HG02938 (cell line): ENCODE measurements around the gene OBSCN.

Source experiments
- ATAC-seq: cut with Tn5 transposase; IDR thresholded peaks from one replicate; pipeline ENCODE4 v1.9.1; 2021; ENCODE audit warnings: mild to moderate bottlenecking, moderate library complexity; ENCODE audit not compliant: unreplicated experiment

The OBSCN gene

DNA sequence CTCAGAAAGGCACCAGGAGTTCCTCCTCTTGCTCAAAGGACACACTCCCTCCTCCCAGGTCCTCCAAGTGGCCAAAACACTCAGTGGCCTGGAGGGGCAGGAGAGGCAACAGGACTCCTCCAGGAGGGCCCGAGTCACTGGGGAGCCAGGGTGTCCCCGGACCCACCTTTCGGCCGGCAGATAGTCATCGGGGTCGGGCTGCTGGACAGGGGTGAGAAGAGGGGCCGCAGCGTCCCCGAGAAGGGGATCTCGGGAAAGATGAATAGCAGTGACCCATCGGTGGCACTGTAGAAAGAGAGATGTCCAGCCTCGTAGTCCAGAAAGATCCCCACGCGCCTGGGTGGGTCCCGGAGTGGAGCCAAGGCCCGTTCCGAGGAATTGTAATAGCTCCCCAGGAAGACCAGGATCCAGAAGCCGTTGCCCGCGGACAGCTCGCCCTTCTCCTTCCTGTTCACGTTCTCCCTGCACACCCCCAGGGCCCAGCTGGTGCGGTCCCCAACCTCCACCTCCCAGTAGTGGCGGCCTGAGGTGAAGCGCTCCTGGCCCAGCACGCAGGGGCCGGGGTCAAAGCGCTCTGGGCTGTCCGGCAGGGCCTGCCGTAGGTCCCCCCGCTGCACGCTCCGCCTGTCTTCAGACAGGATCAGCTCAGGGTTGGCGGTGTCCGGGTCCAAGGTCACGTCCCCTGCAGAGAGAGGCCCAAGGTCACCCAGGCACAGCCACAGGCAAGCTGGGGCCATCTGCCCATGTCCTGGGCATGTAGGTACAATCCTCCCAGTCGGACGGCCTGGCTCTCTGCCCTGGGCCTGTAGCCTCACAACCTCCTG, 186.9 kb downstream of the OBSCN start:
- ATAC-seq = no peak

DNA sequence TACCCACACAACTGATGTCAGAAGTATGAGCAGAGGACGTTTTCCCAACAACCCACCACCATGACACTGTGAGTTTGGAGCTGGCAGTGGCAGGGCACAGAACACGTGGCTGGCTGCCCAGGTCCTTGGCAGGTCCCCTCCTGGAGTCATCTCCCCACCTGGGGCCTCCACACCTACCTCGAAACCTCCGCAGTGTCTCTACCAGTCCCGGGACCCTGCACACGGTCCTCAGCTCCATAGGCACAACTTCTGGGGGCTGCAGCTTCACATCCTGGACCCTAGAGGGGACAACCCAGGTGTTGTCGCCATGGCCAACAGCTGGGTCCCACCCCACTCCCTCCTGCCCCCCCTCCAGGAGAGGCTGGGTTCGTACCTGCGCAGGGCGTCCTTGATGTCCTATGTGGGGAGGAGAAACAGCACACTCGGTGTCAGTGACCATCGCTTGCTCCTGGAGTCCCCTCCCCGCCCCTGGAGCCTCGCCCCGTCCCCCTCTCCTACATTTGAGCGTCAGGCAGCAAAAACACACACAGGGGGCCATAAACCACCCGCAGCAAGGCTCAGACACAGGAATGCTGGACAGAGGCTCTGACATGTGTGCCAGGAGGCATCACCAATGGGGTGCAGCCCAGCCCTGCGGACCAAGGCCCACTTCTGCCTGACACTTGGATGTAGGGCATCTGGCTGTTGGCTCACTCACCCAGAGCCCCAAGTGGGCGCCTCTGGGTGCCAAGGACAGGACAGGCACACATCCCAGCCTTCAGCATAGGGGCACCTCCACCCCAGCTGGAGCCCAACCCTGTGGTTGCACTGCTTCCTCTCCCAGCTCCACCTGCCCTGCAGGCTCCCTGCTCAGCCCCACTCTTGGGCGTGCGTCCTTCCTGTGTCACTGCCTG, 189.2 kb downstream of the OBSCN start:
- no peak for ATAC-seq

DNA sequence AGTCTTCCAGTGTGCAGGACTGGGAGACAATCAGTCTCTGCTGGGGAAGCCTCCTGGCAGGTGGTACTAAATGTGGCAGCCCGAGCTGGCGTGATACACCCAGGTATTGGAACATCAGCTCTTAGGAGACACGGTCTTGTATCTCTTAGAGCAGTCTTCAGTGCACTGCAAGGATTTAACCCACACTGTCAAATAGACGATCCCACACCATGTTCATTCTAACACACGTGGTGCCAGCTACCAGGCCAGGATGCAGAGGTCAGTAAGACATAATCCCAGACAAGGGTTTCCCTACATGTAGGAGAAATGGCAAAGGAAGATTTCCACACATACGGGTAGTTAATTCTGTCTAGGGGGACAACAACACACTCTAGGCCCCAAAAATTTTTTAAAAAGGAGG, 190.1 kb downstream of the OBSCN start:
- no peak for ATAC-seq

DNA sequence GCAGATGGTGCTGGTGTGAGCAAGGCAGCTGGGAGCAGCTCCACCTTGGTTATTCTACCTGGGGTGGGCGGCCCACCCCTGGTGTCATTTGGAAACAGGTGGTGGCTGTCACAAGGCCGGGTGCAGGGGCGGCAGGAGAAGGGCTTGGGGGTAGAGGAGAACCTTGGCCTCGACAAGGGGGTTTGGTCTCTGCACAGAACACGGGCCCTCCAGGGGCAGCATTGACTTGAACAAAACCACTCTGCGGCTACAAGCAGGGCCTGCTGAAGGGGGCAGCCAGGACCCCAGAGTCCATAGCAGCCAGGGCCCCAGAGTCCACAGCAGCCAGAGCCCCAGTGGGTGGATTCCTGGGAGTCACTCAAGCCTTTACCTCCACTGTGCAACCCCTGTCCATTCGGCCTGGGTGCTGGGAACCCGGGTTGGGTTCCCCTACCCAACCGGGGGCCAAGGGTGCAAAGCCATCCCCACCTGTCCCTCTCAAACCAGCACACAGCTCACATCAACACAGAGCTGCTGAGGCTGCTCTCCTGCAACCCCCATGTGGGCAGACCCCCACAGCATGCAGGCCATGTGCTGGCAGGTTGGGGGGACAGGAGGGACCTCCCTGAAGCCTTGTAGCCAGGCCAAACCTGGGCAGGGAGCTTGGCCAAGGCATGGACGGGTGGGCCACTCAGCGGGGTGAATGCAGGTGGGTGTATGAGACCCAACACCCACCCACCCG, 191.1 kb downstream of the OBSCN start:
- ATAC-seq = no peak

DNA sequence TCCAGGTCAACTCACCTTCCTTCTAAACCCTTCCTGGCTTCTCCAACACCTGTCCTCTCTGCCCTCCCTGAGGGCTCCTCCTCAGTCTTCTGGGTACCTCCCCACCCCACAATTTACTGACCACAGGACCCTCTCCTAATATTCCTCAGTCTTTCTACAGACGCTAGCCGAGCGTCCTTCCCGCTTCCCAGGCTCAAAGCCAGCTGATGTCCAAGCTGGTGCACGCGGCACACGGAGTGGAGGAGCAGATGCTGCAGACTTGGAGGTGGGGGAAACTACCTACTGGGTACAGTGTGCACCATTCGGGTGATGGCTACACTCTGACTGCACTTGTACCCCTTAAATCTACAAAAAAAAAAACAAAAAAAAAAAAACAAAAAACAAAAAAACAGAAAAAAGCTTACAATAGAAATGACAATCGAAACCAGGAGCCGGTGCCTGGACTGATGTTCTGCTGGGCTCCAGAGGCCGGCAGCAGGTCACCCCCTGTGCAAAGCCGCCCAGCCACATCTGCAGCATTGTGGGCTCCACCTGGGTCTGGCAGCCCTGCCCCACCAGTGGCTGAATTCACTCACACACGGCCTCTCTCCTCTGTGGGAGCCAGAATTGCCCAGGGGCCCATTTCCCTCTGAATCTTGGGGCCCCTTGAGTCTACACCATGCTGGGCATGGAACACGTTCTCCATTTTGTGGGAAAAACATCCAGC, 191.8 kb downstream of the OBSCN start:
- ATAC-seq = no peak

DNA sequence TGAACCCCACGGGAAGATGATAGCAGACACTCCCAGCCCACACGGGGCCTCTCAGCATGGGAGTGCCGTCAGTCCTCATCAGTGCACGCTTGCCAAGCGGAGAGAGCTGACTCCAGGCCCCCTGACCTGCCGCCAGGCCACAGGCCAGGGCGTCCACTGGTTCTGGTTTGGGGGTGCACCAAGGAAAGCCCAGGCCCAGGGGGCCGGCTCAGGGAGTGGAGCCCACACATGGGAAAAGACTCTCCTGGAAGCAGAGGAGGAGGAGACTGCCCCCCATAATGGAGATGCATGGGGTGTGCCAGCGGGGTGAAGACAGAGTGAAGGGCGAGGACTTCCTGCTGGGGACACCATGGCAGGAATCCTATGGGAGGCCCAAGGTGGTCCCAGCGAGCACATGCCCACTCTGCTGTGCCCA, 192.4 kb downstream of the OBSCN start:
- ATAC-seq = no peak

DNA sequence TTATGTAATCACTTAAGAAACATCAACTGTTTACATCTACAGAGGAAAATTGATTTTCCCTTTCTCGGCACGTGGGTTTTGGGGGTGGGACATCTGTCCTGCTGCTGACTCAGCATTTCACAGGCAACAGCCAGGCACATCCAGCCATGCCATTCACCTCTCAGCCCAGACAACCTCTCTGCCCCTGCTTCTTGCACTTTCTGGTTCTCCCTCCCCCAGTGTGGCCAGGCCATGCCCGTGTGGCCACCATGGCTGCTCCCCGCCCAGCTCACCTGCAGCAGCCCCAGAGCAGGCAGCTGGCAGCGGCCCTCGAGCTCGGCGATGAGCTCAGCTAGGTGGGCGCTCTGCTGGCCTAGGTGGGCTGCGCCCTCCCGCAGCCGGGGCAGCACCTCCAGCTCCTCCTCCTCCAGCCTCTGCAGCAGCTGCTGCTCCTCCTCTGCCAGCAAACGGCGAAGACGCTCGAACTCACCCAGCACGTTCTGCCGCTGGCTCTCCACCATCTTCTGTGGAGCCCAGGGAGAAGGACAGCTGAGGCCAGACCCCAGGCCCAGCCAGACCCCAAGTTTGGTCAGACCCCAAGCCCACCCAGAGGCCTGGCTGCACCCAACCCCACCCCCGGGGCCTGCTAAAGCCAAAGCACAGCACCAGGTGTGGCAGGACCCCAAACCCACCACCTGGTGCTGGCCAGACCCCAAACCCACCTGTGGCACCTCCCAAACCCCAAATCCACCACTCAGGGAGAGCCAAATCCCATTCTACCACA, 193.0 kb downstream of the OBSCN start:
- no peak for ATAC-seq

DNA sequence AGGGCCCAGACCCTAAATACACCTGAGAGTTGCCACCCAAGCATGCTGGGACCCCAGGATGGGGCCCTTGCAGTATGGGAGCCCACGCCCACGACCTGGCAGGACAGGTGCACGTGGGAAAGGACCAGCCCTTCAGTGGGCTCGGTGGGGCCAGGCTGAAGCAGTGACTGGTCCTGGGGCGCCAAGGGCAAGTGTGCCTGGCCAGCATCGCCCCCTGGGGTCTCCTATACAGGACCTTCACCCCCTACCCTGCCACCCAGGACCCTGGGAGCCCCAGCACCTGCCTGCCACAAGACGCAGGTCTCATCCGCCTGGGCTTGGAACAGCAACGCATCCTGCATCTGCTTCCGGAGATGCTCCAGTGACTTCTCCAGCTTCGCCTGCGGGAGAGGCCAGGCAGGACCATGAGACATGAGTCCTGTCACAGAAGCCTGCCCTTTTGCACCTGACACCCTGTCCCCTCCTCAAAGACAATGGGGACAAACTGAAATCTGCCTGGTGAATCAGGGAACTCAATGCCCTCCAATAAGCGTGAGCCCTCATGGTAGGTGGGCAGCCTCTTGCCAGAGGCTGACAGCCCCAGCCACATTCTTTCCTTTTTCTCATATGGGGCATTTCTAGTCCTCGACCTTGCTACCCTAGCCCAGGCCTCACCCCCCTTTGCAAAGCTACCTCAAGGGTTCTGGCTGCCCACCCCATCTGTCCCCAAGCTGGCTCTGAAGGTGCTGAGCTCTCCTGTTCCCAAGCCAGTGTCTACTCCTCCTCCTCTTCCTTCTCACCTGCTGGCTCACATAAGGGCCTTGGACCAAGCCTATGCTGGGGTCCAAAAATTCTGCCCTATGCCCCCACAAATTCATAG, 194.2 kb downstream of the OBSCN start:
- ATAC-seq = no peak

DNA sequence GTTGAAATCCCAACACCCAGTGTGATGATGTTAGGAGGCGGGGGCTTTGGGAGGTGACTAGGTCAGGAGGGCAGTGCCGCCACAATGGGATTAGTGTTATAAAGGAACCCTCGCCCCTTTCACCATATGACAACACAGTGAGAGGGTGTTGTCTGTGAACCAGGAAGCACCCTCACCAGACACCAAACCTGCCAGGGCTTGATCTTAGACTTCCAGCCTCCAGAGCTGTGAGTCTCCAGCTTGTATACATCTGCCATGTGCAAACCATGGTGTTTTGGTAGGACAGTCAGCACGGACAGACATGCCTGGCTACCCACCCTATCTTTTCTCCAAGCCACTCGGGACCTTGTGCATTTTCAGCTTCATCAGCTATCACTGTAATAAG, 194.8 kb downstream of the OBSCN start:
- ATAC-seq = no peak

DNA sequence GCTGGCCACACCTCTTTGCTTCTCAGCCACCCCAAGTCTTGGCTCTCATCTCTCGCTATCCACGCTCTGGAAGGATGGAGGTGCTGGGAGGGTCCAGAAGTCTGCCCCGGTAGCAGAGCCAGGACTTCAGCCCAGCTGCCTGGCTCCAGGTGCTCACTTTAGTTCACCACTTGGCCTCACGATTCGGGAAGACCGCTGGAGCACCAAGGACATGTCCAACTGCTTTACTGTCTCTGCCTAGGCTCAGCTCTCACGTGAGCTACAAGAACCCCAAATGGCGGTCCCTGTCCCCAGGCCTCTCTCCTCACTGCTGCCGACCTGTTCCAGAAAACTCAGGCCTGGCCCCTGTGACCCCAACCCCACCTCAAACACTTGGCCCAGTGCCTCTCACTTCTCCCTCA, 195.4 kb downstream of the OBSCN start:
- ATAC-seq = no peak

DNA sequence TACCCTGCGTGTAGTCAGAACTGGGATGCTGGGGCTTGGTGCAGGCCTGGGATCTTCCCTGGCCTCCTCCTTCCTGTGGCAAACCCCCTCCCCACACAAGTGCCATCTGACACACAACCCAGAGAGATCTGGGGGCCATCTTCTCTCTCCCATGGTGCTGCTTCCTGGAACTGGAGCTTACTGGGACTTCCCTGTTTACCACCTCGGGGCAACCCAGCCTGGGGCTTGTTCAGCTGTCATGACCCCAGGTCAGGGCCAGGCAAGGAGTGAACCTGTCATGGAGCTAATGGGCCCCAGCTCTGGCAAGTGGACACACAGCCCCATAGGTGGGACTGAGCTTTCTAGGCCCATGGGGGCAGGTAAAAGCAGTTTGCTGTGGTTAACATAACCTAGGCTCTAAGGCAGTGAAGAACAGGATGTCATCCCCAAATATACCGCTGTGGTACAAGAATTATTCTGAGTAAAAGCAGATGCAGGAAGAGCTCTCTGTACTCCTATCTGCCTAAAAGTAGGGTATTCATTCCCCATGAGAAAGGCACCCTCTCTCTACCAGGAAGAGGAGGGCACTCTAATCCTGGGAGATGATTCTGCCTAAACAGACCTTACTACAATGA, 196.4 kb downstream of the OBSCN start:
- no peak for ATAC-seq

DNA sequence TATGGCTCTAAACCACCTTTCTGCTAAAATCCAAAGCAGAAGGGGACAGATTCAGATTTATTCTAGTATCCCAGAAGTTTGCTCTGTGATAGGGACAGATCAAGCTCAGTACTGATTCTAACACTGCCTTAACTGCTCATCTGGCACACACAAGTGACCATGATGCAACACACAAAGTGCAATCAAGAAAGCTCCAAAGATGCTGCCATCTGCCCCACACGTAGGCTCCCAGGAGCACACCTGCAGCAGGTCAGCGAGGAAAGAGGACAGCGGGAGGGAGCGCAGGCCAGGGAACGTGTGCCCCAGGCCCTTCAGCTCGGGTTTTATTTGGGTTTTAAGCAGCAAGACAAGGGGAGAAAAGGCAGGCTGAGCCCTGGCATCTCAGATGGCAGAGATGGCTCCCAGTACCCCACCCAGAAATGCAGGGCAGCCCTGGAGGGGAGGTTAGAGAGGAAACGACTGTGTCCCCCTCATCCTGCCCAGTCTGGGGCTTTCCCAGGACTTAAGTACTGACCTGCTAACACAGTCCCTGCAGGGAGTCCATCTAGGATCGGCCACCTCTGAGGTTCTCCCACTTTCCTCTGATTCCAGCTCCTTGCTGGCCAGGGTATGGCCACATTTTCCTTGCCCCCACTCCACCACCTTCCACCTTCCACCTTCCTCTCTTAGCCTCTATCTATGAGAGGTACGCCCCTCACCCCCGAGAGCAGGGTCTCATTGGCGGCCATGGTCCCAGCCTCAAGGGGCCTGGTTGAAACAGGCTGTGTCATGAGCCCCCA, 197.5 kb downstream of the OBSCN start:
- no peak for ATAC-seq

DNA sequence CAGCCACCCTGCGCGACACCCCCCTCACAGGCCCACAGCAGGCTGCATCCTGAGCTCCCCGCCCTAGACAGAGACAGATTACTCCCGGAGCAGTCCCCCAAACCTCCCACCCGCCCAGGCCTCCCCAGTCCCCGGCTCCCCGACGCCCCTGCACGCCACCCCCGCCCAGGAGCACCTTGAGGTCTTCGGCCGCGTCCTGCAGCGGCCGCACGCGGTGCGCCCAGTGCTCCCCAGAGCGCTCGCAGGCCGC, 198.1 kb downstream of the OBSCN start:
- no peak for ATAC-seq

DNA sequence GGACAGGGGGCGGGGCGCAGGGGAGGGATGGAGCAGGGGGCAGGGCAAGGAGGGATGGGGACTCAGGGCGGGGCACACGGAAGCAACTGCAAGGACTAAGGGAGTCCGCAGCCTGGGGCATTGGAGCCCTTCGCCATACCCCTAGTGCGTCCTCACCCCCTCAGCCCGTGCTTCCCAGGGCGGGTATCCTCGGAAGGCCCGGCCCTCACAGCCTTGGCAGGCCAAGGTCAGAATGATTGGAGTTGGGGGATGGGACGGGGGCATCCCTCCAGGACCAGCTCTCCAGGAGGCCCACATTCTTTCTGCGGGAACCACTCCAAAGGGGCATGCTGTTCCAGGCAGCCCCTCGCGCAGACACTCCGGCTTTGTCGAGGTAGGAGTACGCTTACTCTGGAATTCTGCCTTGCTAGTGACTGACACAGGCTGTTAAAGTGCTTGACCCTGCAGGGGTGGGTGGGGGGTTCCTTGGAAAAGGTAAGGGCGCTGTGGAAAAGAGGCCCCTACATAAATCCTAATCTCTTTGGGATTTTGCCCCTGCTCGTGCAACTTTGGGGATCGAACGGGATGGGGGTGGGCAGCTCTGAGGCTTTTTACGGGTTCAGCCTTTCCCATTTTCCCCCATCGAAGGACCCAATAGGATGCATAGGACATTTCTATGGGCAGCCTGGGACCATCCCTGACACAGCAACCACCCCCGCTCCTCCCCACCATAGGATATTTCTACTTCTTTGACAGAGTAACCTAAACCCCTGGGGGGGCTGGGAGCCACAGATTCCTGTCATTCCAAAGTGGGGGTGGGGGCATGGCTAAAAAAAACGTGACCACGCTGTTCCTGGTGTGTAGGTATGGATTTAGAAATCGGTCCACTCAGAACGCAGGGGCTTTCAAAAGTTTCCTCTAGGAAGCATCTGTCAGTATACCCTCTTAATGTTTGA, 199.5 kb downstream of the OBSCN start:
- peak; percentile 32 for ATAC-seq

DNA sequence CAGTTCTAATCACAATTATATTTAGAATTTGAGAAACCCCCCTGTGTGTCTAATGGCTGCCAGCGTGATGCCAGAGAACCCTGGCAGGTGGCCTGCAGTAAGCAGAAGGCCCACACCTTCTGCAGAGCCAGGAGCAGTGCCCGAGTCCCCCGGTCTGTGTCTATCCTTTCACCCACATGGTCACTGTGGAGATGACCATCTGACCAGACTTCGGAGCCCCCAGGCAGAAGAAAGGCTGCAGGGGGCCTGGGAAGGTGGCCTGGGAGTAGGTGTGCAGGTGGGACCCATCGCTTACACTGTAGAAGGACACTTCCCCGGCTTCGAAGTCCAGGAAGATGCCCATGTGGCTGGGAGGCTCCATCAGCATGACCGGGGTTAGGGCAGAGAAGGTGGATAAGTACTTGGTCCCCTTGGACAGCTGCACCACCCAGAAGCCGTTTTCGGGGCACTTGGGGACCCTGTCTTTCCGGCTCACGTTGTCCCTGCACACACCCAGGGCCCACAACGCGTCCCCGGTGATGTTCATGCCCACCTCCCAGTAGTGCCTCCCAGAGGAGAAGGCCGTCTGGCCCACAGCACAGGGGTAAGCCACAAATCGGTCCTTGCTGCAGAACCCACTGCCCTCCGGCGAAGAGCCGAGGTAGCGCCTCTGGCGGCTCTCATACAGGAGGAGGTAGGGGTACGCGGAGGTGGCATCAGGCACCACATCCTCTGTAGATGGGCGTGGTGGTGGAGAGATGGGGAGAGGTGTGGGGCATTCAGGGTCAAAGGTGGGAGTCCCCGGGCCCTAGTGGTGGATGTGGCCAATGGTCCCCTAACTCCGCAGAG, 200.4 kb downstream of the OBSCN start:
- ATAC-seq = no peak
